GM18867 (cell line): ENCODE measurements around the gene ACAD10.
A peak's percentile ranks its signal among the peaks of the same experiment; 100 is the strongest.
"Not testable (repeated sequence)": the region's sequence is repeated elsewhere in the genome, so short reads cannot be mapped to it uniquely, and the experiment has no call there.

Source experiments
- ATAC-seq: cut with Tn5 transposase; IDR thresholded peaks from one replicate; pipeline ENCODE4 v1.9.1; 2021; ENCODE audit warnings: mild to moderate bottlenecking, moderate library complexity; ENCODE audit not compliant: unreplicated experiment

The ACAD10 gene

GRCh38 chr12:111748867-111749266 is 63.0 kb downstream of the ACAD10 start:
- ATAC-seq = no peak

GRCh38 chr12:111749391-111749790 is 63.5 kb downstream of the ACAD10 start:
- no peak for ATAC-seq

- no peak for ATAC-seq
Measured at GRCh38 chr12:111753144-111753881, 67.5 kb downstream of the ACAD10 start.

- ATAC-seq = no peak
Measured at GRCh38 chr12:111754671-111755070, 68.8 kb downstream of the ACAD10 start.

GRCh38 chr12:111756196-111756595 is 70.3 kb downstream of the ACAD10 start:
- no peak for ATAC-seq

DNA sequence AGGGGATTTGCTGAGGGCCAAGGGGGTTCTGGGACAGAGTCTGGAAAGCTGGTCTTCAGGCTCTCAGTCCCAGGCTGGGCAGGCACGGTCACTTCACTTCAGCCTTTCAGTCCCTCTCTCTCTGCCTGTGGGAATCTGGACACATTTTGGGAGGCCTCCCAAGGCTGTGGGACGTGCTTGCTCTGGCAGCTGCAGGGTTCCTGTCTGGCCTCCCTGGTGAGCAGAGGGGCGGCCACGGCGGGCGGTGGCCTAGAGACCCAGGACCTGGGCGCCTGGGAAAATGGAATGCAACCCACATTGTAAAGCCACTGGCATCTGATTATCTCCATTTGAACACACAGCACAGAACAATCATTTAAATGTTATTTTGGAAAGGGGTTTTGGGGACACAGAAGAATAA is 70.8 kb downstream of the ACAD10 start:
- no peak for ATAC-seq

GRCh38 chr12:111757361-111758119 is 71.7 kb downstream of the ACAD10 start:
- ATAC-seq = no peak

- ATAC-seq = no peak
Measured at GRCh38 chr12:111758120-111758561, 72.3 kb downstream of the ACAD10 start.

DNA sequence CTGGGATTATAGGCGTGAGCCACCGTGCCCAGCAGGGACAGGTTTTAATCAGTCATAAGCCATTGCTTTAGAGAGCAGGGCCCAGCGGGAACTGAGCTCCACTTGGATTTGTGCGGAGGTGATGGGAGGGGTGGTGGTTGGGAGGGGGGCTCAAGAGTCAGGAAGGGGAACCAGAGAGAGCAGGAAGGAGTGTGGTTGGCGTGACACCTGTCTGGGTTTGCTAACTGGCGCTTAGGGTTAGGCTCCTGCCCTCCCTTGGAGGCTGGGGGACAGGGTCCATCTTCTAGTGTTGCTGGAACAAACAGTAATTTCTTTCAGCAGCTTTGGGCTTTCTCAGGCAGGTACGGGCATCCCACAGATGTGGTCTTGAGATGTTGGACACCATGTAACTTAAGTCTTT is 73.4 kb downstream of the ACAD10 start:
- no peak for ATAC-seq

GRCh38 chr12:111759991-111760390 is 74.1 kb downstream of the ACAD10 start:
- no peak for ATAC-seq

- ATAC-seq = no peak
Measured at GRCh38 chr12:111761099-111761498, 75.2 kb downstream of the ACAD10 start.

- peak; percentile 30 for ATAC-seq
Measured at GRCh38 chr12:111761706-111762105, 75.9 kb downstream of the ACAD10 start.

GRCh38 chr12:111763552-111763951 is 77.7 kb downstream of the ACAD10 start:
- ATAC-seq = not testable (repeated sequence)

GRCh38 chr12:111764120-111764821 is 78.4 kb downstream of the ACAD10 start:
- peak; percentile 55 for ATAC-seq

GRCh38 chr12:111766608-111767361 is 80.9 kb downstream of the ACAD10 start, which contains the start of gene ALDH2:
Gene ALDH2, plus strand, starts transcription at chr12:111766933. Its CDS starts 50 bp downstream, at chr12:111766983.
- ATAC-seq = peak; percentile 38

DNA sequence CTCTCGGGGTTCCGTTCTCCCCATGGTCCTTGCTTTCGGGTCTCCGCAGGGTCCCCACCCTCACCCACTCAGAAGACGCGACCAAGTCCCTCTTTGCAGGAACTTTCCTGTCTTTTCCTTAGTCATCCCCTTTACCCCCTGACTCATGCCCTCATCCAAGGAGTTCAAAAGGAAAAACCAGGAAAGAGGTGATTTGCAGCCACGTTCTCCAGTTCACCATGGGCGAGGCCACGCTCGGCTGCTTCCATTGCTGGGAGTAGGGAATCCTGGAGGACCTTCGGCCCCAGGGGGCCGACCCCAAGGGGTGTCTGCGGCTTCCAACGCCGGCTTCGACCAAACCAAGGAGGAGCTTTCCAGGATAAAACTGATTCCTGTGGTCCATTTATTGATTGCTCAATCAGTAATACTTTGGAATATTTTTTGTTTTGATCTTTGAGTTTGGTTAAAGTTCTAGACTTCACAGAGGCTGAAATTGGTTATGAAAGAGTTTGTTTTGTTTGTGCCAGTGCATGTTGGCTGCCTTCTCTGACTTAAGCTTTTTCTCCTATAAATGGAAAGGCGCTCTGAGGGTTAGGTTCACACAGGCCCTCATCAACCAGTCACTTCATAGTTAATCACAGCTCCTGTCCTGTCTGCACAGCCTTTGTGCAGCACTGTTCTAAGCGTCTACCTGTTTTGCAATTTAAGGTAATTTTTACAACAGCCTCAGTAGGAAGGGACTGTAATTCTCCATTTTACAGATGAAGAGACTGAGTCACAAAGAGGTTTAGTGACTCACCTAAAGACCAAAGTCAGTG is 81.7 kb downstream of the ACAD10 start:
- ATAC-seq = no peak

DNA sequence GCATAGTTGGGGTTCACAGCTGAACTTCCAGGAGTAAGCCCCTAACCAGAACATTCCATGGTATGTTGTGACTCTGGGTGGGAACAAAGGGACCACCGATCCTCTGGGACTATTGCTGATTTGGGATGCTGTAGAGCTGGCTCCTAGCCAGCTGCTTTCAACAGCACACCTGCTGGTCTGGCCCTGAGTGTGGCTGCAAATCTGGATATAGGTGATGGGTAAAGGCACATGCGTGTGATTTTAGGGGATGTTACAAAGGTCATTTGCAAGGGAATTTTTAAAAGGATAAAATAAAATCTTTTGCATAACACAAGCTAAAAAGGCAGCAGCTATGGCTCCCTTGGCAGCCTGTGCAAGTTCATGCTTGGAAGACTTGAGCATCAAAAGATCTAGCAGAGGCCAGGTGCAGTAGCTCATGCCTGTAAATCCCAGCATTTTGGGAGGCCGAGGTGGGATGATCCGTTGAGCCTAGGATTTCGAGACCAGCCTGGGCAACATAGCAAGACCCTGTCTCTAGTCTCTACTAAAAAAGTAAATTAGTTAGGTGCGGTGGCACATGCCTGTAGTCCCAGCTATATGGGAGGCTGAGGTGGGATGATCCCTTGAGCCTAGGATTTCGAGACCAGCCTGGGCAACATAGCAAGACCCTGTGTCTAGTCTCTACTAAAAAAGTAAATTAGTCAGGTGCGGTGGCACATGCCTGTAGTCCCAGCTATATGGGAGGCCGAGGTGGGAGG is 82.5 kb downstream of the ACAD10 start:
- ATAC-seq = no peak

GRCh38 chr12:111769599-111769998 is 83.7 kb downstream of the ACAD10 start:
- ATAC-seq = no peak
